ENCODE measurements around the gene ZNF136.

ZNF136 gene

DNA sequence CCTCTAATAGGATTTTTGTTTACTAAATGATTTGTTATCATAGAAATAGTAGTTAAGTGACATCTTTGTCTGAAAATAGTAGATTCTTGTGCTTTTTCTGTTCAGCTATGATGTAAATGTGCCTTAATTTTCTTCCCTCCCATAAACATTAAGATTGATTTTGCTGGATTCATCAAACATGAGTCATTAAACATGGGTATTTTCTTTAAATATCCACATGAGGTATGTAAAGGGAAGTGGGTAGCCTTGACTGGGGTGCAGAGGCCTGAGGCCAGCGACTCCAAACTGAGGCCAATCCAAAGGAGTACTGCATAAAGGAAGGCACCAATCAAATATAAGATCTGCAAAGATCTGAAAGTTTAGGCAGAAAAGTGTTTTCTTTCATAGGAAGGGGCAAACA lies 3.7 kb downstream of the ZNF136 start:
- no peak overlapping the region for H3K4me3 ChIP-seq (ENCODE audit: low read depth, low read length)
- TF ChIP-seq ZNF114 (tag by site-specific recombination; IDR thresholded peaks at IDR 0.05) = no peak
- TF ChIP-seq, protein P1, sequence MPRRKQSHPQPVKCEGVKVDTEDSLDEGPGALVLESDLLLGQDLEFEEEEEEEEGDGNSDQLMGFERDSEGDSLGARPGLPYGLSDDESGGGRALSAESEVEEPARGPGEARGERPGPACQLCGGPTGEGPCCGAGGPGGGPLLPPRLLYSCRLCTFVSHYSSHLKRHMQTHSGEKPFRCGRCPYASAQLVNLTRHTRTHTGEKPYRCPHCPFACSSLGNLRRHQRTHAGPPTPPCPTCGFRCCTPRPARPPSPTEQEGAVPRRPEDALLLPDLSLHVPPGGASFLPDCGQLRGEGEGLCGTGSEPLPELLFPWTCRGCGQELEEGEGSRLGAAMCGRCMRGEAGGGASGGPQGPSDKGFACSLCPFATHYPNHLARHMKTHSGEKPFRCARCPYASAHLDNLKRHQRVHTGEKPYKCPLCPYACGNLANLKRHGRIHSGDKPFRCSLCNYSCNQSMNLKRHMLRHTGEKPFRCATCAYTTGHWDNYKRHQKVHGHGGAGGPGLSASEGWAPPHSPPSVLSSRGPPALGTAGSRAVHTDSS (tag by site-specific recombination; IDR thresholded peaks at IDR 0.05) = no peak
- TF ChIP-seq ZNF202 (tag by site-specific recombination; IDR thresholded peaks at IDR 0.05; ENCODE audit: borderline replicate concordance) = no peak
- no peak for TF ChIP-seq ZNF585B (tag by site-specific recombination; IDR thresholded peaks at IDR 0.05)
- no peak for TF ChIP-seq ZNF701 (tag by site-specific recombination; IDR thresholded peaks at IDR 0.05)
- no peak for TF ChIP-seq ZFP37 (tag by site-specific recombination; IDR thresholded peaks at IDR 0.05)
- no peak for TF ChIP-seq YY2 (tag by site-specific recombination; IDR thresholded peaks at IDR 0.05)
- TF ChIP-seq, protein P2, sequence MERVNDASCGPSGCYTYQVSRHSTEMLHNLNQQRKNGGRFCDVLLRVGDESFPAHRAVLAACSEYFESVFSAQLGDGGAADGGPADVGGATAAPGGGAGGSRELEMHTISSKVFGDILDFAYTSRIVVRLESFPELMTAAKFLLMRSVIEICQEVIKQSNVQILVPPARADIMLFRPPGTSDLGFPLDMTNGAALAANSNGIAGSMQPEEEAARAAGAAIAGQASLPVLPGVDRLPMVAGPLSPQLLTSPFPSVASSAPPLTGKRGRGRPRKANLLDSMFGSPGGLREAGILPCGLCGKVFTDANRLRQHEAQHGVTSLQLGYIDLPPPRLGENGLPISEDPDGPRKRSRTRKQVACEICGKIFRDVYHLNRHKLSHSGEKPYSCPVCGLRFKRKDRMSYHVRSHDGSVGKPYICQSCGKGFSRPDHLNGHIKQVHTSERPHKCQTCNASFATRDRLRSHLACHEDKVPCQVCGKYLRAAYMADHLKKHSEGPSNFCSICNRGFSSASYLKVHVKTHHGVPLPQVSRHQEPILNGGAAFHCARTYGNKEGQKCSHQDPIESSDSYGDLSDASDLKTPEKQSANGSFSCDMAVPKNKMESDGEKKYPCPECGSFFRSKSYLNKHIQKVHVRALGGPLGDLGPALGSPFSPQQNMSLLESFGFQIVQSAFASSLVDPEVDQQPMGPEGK (tag by site-specific recombination; IDR thresholded peaks at IDR 0.05) = no peak
- no peak for TF ChIP-seq SP2 (tag by site-specific recombination; IDR thresholded peaks at IDR 0.05)
- TF ChIP-seq ZNF777 (tag by site-specific recombination; IDR thresholded peaks at IDR 0.05; ENCODE audit: borderline replicate concordance) = no peak
- TF ChIP-seq, protein P3, sequence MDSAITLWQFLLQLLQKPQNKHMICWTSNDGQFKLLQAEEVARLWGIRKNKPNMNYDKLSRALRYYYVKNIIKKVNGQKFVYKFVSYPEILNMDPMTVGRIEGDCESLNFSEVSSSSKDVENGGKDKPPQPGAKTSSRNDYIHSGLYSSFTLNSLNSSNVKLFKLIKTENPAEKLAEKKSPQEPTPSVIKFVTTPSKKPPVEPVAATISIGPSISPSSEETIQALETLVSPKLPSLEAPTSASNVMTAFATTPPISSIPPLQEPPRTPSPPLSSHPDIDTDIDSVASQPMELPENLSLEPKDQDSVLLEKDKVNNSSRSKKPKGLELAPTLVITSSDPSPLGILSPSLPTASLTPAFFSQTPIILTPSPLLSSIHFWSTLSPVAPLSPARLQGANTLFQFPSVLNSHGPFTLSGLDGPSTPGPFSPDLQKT (IDR thresholded peaks at IDR 0.05; ENCODE audit: borderline replicate concordance, low read depth, low read length) = no peak
- TF ChIP-seq KLF9 (tag by site-specific recombination; IDR thresholded peaks at IDR 0.05; ENCODE audit: low read depth) = no peak
- TF ChIP-seq ZNF664 (tag by site-specific recombination; IDR thresholded peaks at IDR 0.05) = no peak
- TF ChIP-seq ZNF239 (tag by site-specific recombination; IDR thresholded peaks at IDR 0.05) = no peak
- no peak for TF ChIP-seq ZNF548 (tag by site-specific recombination; IDR thresholded peaks at IDR 0.05)
- TF ChIP-seq, protein P4, sequence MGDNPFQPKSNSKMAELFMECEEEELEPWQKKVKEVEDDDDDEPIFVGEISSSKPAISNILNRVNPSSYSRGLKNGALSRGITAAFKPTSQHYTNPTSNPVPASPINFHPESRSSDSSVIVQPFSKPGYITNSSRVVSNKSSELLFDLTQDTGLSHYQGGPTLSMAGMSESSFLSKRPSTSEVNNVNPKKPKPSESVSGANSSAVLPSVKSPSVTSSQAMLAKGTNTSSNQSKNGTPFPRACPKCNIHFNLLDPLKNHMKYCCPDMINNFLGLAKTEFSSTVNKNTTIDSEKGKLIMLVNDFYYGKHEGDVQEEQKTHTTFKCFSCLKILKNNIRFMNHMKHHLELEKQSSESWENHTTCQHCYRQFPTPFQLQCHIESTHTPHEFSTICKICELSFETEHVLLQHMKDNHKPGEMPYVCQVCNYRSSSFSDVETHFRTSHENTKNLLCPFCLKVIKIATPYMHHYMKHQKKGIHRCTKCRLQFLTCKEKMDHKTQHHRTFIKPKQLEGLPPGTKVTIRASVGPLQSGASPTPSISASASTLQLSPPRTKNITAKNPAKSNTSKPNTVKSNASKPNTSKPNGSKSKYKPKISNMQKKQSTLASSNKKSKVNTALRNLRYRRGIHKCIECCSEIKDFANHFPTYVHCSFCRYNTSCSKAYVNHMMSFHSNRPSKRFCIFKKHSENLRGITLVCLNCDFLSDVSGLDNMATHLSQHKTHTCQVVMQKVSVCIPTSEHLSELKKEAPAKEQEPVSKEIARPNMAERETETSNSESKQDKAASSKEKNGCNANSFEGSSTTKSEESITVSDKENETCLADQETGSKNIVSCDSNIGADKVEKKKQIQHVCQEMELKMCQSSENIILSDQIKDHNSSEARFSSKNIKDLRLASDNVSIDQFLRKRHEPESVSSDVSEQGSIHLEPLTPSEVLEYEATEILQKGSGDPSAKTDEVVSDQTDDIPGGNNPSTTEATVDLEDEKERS (tag by site-specific recombination; IDR thresholded peaks at IDR 0.05) = no peak
- TF ChIP-seq ZNF626 (tag by site-specific recombination; IDR thresholded peaks at IDR 0.05) = no peak
- TF ChIP-seq, protein P5, sequence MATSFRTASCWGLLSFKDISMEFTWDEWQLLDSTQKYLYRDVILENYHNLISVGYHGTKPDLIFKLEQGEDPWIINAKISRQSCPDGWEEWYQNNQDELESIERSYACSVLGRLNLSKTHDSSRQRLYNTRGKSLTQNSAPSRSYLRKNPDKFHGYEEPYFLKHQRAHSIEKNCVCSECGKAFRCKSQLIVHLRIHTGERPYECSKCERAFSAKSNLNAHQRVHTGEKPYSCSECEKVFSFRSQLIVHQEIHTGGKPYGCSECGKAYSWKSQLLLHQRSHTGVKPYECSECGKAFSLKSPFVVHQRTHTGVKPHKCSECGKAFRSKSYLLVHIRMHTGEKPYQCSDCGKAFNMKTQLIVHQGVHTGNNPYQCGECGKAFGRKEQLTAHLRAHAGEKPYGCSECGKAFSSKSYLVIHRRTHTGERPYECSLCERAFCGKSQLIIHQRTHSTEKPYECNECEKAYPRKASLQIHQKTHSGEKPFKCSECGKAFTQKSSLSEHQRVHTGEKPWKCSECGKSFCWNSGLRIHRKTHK (tag by site-specific recombination; IDR thresholded peaks at IDR 0.05) = no peak
- no peak for TF ChIP-seq ZNF169 (tag by site-specific recombination; IDR thresholded peaks at IDR 0.05)
- no peak for TF ChIP-seq EGR2 (tag by site-specific recombination; IDR thresholded peaks at IDR 0.05; ENCODE audit: low read depth)
- CTCF ChIA-PET = no interaction called here
- H3K36me3 ChIP-seq (ENCODE audit: control insufficient read depth in 2 of 2, insufficient read depth in 1 of 2, low read length in 2 of 2) = peaks cover 18 to 46% of the 10 kb centered on the region in 2 experiments
- no peaks in the 10 kb centered on the region for H3K4me1 ChIP-seq (ENCODE audit: control insufficient read depth, insufficient read depth, low read length)
- H3K27ac ChIP-seq (ENCODE audit: extremely low read depth, low read depth, low read length) = no peak overlapping the region
- H3K9me3 ChIP-seq (ENCODE audit: control insufficient read depth, insufficient read depth, low read depth, low read length) = no peaks in the 10 kb centered on the region
- POLR2A ChIA-PET = no interaction called here

All from HEK293 (cell line).